Stimulated activated CD4-positive, alpha-beta T cell treated with anti-CD3 and anti-CD28 coated beads, Interleukin-15, amount 100 ng/mL, for 24 hours (primary cell): Measurements from ENCODE around the gene HLA-DOA.

ENCODE experiments used
- DNase-seq: peaks from one replicate; pipeline ENCODE4 v3.0.0-alpha.2; 2020

The HLA-DOA gene

GRCh38 chr6:32962213-32962826 lies 47.1 kb downstream of the HLA-DOA start:
- no peak for DNase-seq

DNA sequence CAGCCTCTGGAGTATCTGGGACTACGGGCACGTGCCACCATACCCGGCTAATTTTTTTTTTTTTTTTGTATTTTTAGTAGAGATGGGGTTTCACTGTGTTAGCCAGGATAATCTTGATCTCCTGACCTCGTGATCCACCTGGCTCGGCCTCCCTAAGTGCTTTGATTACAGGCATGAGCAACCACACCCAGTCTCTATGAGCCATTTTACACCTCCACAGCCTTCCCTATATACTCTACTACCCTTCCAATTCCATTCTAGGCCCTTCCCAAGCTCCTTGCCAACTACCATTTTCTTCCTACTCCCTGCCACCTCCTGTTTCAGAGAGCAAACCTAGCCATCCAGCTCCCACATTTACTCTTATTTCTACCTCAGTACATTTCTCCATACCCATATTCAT lies 48.8 kb downstream of the HLA-DOA start:
- DNase-seq = no peak

- no peak for DNase-seq
Observed at GRCh38 chr6:32956176-32956575, 53.2 kb downstream of the HLA-DOA start.

GRCh38 chr6:32954986-32955802 lies 54.2 kb downstream of the HLA-DOA start:
- peak; percentile 33 for DNase-seq

- no peak for DNase-seq
Observed at GRCh38 chr6:32954267-32954666, 55.1 kb downstream of the HLA-DOA start.
